Small intestine (tissue), 7 donors: ENCODE data around the gene UVRAG. TPM values are rescaled to one million over a fixed set of nuclear protein-coding genes. Genes with fewer than 3 reads are reported as not detected.

Source experiments
- DNase-seq, 2 donors: peaks; one replicate each; pipeline versions ENCODE4 v3.0.0 to v3.0.0-alpha.2; 2013
- FAIRE-seq: peaks from 2 replicates; lab custom pipeline; 2012; peaks lifted over from hg19 to GRCh38; lab: Jason Lieb, UNC
- H3K27ac ChIP-seq, 3 donors: one replicate each; pipeline ENCODE4 v1.5.1; 2013; ENCODE audit warnings: low read length in 2 of 3, mild to moderate bottlenecking in 2 of 3, control low read depth in 1 of 3, inconsistent platforms in 1 of 3, low read depth in 1 of 3, moderate library complexity in 1 of 3
- H3K27me3 ChIP-seq, 3 donors: one replicate each; pipeline ENCODE4 v1.6.1; 2013; ENCODE audit warnings: low read length in 3 of 3, inconsistent platforms in 1 of 3; ENCODE audit not compliant: control insufficient read depth in 3 of 3, insufficient read depth in 3 of 3
- H3K36me3 ChIP-seq, 3 donors: one replicate each; pipeline ENCODE4 v1.6.1; 2013; ENCODE audit warnings: low read length in 3 of 3, inconsistent platforms in 1 of 3, low read depth in 1 of 3, mild to moderate bottlenecking in 1 of 3, moderate library complexity in 1 of 3; ENCODE audit not compliant: control insufficient read depth in 3 of 3, insufficient read depth in 2 of 3
- H3K4me1 ChIP-seq, 3 donors: one replicate each; pipeline ENCODE4 v1.6.1; 2013; ENCODE audit warnings: low read length in 2 of 3, inconsistent platforms in 1 of 3, low read depth in 1 of 3, mild to moderate bottlenecking in 1 of 3, moderate library complexity in 1 of 3; ENCODE audit not compliant: control insufficient read depth in 3 of 3, insufficient read depth in 2 of 3
- H3K4me3 ChIP-seq, 3 donors: one replicate each; pipeline ENCODE4 v1.5.1; 2013; ENCODE audit warnings: low read length in 3 of 3, control low read depth in 1 of 3, inconsistent platforms in 1 of 3, low read depth in 1 of 3, mild to moderate bottlenecking in 1 of 3, moderate library complexity in 1 of 3
- H3K9me3 ChIP-seq, 2 donors: one replicate each; pipeline ENCODE4 v1.6.1; 2013; ENCODE audit warnings: low read depth in 1 of 2, low read length in 1 of 2; ENCODE audit not compliant: control insufficient read depth in 2 of 2, insufficient read depth in 1 of 2
- WGBS, 3 donors: extraction: QIAGEN DNeasy Blood & Tissue Kit; methylation state at CpG; one replicate each; pipeline ENCODE4 v1.1.7; 2013; 5-methylcytosine and 5-hydroxymethylcytosine counted together
- polyA plus RNA-seq, 4 donors: library from polyadenylated mRNA; stranded (reverse) in 3 of 4; unstranded in 1 of 4; fragments of 200-250 nt in 3 of 4; fragments of 120-200 nt in 1 of 4; gene quantifications; one replicate each; pipeline versions ENCODE4 v1.2.1 to v1.2.3, GENCODE V29; 2013
- donor health status: healthy with polysubstance abuse.
- donor health status: control.
- donor health status: control.
- donor health status: Bipolar disorder and iron deficiency.
- donor health status: healthy.

UVRAG gene
- polyA plus RNA-seq, 4 donors = 5.4 to 13.2 (median 7.1) TPM

DNA sequence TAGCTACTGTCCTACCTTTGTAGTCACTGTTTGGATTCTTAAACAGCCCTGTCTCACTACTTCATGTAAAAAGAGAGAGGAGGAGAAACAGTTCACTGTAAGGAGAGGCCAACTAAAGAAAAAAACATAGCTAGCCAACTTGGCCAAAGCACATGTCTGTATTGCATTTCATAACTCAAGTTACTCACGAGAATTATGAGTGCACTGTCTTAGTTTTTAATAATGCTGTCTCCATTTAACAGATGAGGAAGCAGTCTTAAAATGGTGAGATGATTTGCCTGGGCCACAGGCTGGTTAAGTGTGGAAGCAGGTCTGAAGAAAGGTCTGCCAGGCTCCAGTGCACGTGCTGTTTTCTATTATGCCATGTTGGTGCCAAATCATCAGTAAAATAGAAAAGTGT is 104.5 kb downstream of the UVRAG start:
- Histone ChIP-seq H3K4me1 (peaks cover 0 to 26% (median 0%) of the 10 kb centered on the region in 3 donors), H3K9me3 (no peaks in the 10 kb centered on the region), H3K27me3 (no peaks in the 10 kb centered on the region), H3K36me3 (peaks cover 0 to 2% (median 0%) of the 10 kb centered on the region in 3 donors), H3K27ac (peak overlapping the region in 2 of 3 donors; percentile 46 to 55), H3K4me3 (no peak overlapping the region)
- no peak for FAIRE-seq
- 44 to 54% (median 51%) methylated on average over 2 of the region's 2 CpGs for WGBS, 3 donors
- DNase-seq = peak; percentile 21 to 44

DNA sequence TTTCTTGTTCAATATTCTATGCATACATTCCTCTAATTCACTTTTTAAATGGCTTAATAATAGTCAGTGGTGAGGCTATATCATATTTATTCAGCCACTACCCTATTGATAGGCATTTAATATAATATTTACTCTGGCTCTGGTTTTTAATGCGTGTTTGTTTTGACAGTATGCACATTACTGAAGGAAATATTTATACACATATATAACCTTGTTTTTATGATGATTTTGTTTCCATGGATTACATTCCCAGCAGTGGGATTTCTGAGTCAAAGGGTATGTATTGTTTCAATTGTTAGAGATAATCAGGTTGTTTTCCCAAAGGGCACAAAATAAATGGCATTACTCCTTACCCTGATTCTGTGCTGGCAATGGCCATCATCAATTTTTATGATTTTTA is 105.8 kb downstream of the UVRAG start:
- H3K4me3 ChIP-seq = no peak overlapping the region
- 66 to 78% (median 74%) methylated on average over 1 of the region's 1 CpG for WGBS, 3 donors
- FAIRE-seq (no peak), DNase-seq (no peak)
- no peaks in the 10 kb centered on the region for H3K9me3 ChIP-seq
- H3K27ac ChIP-seq = no peak overlapping the region
- H3K36me3 ChIP-seq = peaks cover 0 to 2% (median 0%) of the 10 kb centered on the region in 3 donors
- H3K4me1 ChIP-seq = peaks cover 0 to 33% (median under 1%) of the 10 kb centered on the region in 3 donors
- no peaks in the 10 kb centered on the region for H3K27me3 ChIP-seq

GRCh38 chr11:75921808-75922207 is 106.8 kb downstream of the UVRAG start:
- H3K9me3 ChIP-seq = no peaks in the 10 kb centered on the region
- WGBS, 3 donors = 73 to 90% (median 79%) methylated on average over 3 of the region's 3 CpGs
- DNase-seq (no peak), FAIRE-seq (peak; percentile 41)
- peaks cover 2 to 42% (median 4%) of the 10 kb centered on the region in 3 donors for H3K4me1 ChIP-seq
- no peaks in the 10 kb centered on the region for H3K27me3 ChIP-seq
- H3K27ac ChIP-seq = no peak overlapping the region
- peaks cover 0 to 2% (median 0%) of the 10 kb centered on the region in 3 donors for H3K36me3 ChIP-seq
- no peak overlapping the region for H3K4me3 ChIP-seq

GRCh38 chr11:75924966-75925784 is 110.2 kb downstream of the UVRAG start:
- no peak for FAIRE-seq
- Histone ChIP-seq H3K27ac (peak overlapping the region in 2 of 3 donors; percentile 49 to 66), H3K9me3 (no peaks in the 10 kb centered on the region), H3K27me3 (no peaks in the 10 kb centered on the region), H3K36me3 (peaks cover 0 to under 1% (median 0%) of the 10 kb centered on the region in 3 donors), H3K4me1 (peaks cover 2 to 30% (median 7%) of the 10 kb centered on the region in 3 donors), H3K4me3 (no peak overlapping the region)
- DNase-seq = peak; percentile 63 to 70
- WGBS, 3 donors = 12 to 56% (median 36%) methylated on average over 6 of the region's 6 CpGs

GRCh38 chr11:75925785-75926164 is 110.8 kb downstream of the UVRAG start:
- FAIRE-seq (no peak), DNase-seq (peak; percentile 34 to 61)
- peak overlapping the region in 2 of 3 donors; percentile 64 to 66 for H3K27ac ChIP-seq
- H3K27me3 ChIP-seq = no peaks in the 10 kb centered on the region
- no peaks in the 10 kb centered on the region for H3K9me3 ChIP-seq
- no peaks in the 10 kb centered on the region for H3K36me3 ChIP-seq
- 24 to 79% (median 46%) methylated on average over 1 of the region's 1 CpG for WGBS, 3 donors
- no peak overlapping the region for H3K4me3 ChIP-seq
- H3K4me1 ChIP-seq = peaks cover 2 to 30% (median 7%) of the 10 kb centered on the region in 3 donors

DNA sequence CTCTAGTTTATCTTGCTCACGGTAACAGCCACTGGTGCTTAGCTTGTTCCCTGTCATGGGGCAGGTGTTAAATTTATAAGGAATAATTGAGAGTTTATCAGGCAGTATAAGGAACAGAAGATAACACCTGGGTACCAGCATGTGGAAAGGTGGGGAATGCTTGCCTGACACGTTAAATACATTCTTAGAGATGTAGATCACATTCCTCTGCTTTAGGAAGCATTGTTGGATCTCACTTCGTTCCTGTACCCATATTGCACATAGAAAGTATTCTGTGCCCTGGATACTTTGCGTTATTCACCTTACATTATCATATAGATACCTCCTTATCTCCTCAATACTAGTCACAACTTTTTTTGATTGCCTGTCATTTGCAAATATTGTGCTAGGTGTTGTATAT is 114.7 kb downstream of the UVRAG start:
- WGBS, 3 donors = 16 to 71% (median 48%) methylated on average over 4 of the region's 4 CpGs
- Histone ChIP-seq H3K4me1 (peaks cover 2 to 25% (median 7%) of the 10 kb centered on the region in 3 donors), H3K27me3 (no peaks in the 10 kb centered on the region), H3K9me3 (no peaks in the 10 kb centered on the region), H3K36me3 (no peaks in the 10 kb centered on the region), H3K4me3 (no peak overlapping the region), H3K27ac (no peak overlapping the region)
- DNase-seq (no peak), FAIRE-seq (no peak)

GRCh38 chr11:75930534-75930933 is 115.5 kb downstream of the UVRAG start:
- Histone ChIP-seq H3K36me3 (no peaks in the 10 kb centered on the region), H3K4me3 (no peak overlapping the region), H3K9me3 (no peaks in the 10 kb centered on the region), H3K4me1 (peaks cover 2 to 20% (median 7%) of the 10 kb centered on the region in 3 donors), H3K27me3 (no peaks in the 10 kb centered on the region), H3K27ac (no peak overlapping the region)
- WGBS, 3 donors = 92 to 95% (median 94%) methylated on average over 5 of the region's 5 CpGs
- no peak for DNase-seq
- no peak for FAIRE-seq

DNA sequence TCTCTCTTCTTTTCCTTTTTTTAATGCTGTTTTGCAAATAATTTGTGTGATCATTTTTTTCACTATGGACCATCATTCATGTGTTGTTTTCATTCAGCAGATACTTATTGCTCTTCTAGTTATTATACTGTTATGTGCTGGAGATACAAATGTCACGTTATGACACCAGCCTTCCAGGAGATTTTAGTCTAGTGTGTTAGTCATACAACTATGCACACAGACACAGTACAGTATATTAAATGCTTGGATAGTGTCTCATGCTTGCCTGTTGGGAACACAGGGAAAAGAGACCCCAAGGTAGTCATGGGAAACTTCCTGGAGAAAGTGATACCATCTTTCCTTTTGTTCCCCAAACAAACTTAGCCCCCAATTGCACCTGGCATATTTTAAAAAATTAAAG is 116.1 kb downstream of the UVRAG start:
- Histone ChIP-seq H3K4me1 (peaks cover 0 to 16% (median 4%) of the 10 kb centered on the region in 3 donors), H3K27me3 (no peaks in the 10 kb centered on the region), H3K4me3 (no peak overlapping the region), H3K36me3 (no peaks in the 10 kb centered on the region), H3K27ac (no peak overlapping the region), H3K9me3 (no peaks in the 10 kb centered on the region)
- DNase-seq (no peak), FAIRE-seq (no peak)
- whole genome bisulfite sequencing, 3 donors = 88 to 91% (median 91%) methylated on average over 1 of the region's 1 CpG
